NK-92 (cell line): ENCODE results near the gene SDSL.

Source experiments
- DNase-seq: peaks from one replicate; lab custom pipeline; 2025; ENCODE audit not compliant: unreplicated experiment; lab: John Stamatoyannopoulos, UW

Gene SDSL

DNA sequence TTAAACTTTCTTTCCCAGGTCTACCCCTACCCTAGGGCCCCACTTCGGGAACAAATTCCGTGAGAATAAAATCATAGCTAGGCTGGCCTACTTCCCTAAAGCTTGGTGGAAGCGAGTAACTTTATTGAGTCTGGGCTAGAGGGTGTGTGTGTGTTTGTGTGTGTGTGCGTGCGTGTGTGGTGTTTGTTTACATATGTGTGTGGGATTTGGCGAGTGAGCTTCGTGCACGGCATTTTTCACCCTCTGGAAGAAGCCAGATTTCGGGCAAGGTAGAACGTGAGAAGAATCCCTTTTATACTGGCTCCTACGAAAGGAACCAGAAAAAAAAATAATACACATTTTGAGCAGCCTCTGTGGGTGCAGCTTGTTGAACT lies 57.0 kb downstream of the SDSL start:
- DNase-seq = no peak

DNA sequence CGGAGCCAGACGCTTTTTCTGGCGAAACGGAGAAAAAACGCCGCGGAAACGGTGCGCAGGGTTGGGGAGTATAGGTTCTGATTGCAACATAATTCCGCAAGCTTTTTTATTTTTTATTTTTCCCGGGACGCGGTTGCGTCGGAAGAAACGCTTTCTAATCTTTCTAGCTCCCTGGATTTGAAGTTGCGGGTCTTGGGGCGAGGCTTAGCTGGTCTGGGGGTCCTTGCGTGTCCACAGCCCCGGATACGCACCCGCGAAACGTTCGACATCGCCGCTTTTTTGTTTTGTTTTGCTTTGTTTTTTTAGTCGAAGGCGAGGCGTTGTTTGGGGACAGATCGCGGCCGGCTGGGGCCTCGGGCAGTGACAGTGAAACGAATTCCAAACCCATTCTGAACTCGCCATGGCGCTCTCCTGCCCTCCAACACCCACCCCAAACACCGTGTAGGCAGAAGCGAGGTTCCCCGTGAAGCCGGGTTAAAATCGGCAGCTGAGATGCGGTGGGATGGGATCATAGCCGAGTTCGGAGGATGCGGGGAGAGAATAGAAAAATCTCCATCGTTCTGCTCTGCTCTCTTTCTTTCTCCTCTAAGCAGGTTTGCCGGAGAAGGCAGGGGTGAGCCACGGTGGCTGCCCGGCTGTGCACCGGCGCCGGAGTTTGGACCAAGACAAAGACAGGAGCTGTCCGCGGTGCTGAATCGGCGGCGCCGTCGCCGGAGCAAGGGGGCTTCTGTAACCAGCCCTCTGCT lies 57.6 kb downstream of the SDSL start:
- no peak for DNase-seq

DNA sequence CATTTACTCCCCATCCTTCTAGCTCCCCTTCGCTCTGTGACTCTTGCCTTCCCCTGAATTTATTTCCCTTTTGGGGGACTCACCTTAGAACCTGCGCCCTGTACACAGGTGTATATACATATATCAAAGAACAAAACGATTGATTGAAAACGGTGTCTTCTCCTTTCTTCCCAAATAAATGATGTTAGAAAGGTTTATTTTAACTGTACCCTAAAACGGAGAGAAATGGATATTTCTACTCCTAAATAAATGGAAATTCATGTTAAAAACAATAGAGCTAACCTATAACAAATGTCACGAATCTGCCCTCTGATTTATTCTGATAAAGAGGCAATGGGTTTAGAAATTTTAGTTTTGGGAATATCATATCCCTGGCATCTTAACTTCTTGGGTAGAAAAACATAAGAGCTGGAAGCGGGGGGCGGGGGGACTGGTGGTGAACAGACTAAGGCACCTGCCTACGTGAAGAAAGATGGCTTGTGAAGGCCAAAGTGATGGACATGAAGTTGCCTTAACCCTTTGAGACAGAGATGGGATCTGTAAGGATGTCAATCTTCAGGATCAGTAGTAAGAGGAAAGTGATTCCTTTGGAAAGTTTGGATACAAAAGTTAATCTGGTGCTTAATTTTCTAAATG lies 58.3 kb downstream of the SDSL start:
- DNase-seq = no peak

DNA sequence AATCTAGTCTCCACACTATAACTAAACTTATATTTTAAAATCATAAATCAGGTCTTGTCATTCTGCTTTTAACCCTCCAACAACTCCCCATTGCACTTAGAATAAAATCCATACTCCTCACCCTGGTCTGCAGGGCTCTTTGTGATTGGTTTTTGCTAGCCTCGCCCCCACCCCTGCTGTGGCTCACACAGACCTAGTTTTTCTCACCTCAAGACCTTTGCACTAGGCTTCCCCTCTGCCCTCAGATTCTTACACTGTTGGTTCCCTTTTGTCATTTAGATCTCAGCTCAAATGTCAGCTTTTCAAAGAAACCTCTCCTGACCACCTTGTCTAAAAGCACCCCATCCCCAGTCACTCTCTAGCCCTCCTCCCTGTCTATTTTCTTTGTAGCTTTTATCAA lies 60.2 kb downstream of the SDSL start:
- DNase-seq = no peak

DNA sequence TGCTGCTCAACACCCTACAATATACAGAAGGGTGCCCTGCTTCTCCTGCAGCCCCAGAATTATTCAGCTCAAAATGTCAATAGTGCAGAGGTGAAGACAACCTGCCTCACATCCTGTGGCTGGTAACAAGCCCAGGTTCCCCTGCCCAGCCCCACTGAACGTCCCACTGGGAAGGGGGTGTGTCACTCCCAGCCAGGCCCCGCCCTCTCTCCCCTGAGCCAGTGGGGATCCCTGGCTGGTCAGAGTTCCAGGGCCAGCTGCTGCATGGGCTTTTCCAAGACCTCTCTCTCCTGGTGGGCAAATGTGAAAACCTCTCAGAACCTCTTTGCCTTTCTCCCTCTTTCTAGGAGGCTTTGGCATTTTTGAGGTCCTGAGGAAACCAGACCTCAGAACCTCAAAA lies 63.1 kb downstream of the SDSL start:
- DNase-seq = no peak

DNA sequence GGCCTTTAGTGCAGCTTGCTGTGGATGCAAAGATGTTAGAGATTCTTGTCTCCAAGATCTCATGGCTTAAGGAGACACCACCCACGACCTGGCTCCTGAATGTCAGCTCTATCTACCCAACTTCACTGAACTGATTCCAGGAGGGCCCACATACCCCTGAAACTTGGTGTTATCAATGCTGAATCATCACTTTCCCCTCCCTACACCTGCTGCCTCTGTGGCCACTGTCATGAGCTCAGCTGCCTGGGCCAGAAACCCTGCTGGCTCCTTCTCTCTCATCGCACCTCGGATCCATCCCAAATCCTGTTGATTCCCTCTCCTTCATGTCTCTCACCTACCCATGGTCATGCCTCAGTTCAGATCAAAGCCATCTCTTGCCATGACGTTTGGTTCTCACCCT lies 64.5 kb downstream of the SDSL start:
- DNase-seq = no peak
